UCSD-AML1 (cell line): Measurements from ENCODE around the gene MYRIP.

Source experiments
- DNase-seq: peaks from one replicate; lab custom pipeline; 2025; ENCODE audit not compliant: unreplicated experiment; lab: John Stamatoyannopoulos, UW

MYRIP gene

DNA sequence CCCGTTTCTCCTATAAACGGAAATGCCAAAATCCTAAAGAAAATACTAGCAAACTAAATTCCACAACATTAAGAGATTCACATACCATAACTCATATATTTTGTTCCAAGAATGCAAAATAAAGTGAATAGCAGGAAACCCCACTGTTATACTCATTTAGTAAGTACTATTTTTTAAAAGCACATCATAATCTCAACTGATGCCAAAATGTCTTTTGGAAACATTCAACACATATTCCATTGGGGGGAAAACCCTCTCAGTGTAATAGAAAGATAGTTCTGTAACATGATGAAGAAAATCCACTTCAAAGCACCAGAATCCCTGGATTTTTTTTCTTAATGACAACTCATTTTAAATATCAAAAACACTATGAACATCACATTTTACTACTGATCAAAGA is 407.1 kb downstream of the MYRIP start:
- DNase-seq: no peak

DNA sequence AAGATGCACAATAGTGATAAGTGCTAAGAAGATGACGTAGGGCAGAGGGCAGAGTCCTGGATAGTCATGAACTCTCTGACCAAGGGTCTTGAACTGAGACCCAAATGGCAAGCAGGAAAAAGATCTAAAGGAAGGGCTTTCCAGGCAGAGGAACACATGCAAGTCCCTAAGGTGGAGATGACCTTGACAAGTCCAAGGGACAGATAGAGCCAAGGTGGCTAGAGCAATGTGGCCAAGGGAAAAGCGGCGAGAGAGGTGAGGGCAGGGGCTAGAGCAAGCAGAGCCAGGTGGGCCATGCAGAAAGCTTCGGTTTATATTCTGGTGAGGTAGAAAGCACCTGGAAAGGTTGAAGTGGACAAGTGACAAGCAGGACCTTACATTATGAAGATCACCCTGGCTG is 414.4 kb downstream of the MYRIP start:
- DNase-seq: no peak

DNA sequence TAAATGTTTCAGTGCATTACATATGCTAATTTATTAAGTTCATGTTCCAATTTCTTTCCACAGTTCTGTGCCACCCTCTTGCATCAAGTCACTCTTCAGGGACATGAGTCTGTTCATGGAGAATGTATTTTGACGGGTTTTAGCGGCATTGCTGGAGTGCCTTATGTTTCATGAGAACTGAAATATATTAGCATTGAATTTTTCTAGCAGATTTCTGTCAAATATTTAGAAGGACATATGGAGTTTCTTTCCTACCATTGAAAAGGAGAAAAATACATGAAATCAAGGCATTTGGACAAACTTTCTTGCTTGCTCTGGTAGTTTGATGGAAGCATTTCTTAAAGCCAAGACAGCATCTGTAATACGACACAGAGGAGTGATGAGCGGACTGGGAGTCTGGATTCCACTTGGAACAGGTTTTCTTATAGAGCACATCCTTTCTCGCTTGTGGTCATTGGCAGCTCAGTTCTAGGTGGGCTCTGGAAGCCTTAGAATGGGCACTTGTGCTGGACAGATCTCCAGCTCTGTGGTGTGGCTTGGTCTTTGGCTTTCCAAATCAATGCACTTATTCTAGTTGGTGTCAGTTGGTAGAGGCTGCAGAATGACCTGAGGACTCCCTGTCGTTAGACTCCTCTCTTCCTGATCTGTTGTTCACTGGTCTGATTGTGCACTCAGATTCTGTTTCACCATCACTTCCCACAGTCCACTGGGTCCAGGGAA is 415.5 kb downstream of the MYRIP start:
- no peak for DNase-seq

DNA sequence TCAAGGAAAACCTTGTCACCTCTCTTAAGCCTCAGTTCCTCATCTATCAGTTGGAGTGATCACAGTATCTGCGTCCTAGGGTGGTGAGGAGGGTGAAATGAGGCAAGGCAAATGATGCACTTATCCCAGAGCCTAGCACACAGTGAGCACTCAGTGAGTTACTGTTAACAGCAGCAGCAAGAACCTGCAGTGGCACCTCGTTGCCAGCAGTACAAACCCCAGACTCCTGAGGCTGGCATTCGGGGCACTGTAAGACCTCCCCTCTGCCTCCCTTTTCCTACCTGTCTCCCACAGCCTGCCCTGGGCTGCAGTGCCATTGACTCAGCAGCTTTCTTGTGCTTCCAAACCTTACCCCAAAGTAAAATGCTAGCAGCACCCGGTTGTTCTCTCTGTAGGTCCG is 417.2 kb downstream of the MYRIP start:
- DNase-seq: no peak

DNA sequence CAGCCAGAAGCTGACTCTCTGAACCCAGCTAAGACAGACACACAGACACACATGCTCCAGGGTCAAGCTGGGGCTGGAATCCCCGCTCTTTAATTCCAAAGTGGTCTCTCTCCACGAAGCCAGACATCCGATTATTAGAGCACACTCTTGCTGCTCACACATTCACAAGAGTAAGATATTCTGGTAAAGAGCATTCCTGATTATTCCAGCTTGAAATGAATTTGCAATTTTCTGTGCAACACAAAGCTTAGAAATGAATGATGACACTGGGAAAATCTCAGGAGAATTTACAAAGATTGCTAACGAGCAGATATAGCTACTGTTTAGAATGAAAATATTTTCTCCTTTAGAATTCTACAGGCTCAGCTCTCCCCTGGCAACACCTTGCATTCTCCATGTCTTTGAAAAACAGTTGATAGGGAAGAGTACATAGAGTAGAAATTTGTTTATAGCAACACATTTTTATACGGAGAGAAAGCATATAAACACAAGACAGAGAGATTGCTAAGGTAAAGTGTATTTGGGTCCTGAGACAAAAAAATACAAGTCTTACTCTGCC is 419.5 kb downstream of the MYRIP start:
- no peak for DNase-seq

DNA sequence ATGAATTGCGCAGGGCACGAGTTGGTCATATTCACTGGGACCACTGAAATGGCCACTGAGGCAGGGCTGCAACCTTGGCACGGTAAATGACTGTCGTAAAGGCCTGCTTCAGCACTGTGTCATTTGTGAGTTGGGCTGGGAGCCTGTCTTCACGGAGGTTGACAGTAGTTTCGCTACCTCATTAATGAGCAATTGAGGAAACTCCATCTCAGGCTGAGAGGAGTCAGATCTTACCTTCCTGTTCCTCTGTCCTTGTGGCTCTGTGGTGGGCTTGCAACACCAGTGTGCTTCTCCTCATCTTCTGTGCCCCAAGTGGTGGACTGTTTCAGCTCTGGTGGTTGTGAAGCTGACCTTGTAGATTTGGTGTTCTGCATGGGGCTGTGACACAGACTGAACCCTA is 420.0 kb downstream of the MYRIP start:
- no peak for DNase-seq

DNA sequence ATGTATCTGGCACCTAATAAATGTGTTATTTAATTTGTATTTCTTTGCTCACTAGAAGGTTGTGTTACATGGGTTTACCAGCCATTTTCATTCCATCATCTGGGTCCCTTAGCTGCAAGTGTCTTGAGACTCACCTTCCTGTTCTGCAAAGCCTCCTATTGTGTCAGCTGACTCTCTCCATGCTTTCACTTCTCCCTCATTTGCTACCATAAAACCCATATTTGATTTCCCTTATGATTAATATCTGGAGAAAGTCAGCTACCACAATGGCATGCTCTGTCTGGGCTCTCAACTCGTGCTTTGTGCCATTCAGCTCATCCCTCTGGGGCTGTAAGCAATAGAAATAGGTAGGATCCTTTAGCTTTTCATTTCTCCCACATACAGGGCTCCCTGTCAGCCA is 420.6 kb downstream of the MYRIP start:
- DNase-seq: no peak

DNA sequence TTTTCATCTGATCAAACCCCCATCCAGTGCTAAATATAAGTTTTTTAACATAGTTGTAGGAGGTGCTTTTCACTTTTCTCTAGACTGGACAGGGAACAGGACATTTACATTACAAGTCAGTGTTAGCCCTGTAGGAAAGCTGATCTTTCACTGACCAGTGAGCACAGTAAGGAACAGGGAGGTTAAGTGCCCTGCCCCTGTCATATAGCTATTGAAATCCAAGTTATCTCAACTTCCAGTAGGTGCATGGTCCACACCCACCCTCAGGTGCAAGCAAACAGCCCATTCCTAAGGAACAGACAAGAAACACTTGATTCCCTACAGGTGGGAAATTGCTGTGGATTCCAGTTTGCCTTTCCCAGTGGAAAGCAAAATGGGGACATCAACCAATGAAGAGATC is 421.0 kb downstream of the MYRIP start:
- DNase-seq: no peak

DNA sequence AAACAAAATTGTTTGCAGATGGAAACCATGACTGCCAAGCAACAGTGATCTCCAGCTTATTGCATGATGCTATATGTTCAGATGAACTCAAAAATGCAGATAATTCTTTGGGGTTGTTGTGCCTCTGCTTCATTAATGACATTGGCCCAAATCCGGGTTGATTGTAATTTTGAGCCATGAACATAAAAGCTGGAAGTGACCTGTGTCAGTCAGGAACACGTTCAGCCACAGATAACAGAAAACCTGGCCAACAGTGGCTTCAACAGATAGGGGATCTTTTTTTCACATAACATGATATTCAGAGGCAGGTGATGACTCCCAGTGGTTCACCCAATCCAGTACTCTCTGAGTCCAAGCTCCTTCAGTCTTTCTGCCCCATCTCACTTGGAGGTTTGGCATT is 423.2 kb downstream of the MYRIP start:
- no peak for DNase-seq

DNA sequence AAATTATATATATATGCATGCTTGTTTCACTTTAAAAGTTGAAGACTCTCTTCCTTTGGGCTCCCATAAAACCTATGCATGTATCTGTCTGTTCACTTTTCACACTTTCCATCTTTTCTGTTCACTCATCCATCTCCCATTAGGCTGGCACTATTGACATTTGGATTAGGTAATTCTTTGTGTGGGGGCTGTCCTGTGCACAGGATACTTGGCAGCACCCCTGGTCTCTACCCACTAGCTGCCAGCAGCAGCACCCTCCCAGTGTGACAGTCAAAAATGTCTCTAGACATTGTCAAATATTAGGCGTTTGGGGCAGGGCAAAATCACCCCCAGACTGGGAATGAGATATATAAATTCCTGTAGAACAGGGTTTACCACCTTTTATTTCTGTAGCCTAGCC is 427.8 kb downstream of the MYRIP start:
- DNase-seq: no peak

DNA sequence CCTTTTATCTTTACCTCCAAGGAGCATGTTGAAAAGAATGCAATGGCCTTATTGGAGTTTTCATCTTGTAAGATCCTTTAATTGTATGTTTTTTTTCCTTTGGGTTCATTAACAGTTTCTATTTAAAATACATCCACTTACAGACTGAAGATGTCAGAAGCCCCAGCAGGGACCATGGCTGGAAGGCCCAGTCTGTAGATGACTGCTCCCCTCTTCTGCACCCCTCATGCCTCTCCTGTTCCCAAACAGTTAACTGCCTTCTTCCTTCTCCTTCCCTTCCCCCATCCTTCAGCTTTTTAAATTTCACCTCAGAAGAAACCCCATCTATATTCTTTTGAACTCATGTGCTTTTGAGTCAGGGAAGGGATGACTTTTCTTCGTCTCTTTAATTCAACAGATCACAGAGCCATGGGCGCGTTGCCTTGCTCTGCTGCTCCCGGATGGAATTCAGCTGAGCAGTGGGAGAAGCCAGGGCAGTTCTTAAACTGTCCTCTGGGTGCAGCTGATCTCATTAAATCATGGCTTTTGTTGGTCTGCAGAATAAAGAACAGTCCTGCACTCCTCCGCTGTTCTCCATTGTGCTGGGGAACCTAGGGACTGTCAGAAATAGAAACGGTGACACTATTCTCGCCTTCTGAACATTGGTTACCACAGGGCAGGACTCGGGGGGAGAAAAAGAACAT is 428.6 kb downstream of the MYRIP start:
- no peak for DNase-seq

DNA sequence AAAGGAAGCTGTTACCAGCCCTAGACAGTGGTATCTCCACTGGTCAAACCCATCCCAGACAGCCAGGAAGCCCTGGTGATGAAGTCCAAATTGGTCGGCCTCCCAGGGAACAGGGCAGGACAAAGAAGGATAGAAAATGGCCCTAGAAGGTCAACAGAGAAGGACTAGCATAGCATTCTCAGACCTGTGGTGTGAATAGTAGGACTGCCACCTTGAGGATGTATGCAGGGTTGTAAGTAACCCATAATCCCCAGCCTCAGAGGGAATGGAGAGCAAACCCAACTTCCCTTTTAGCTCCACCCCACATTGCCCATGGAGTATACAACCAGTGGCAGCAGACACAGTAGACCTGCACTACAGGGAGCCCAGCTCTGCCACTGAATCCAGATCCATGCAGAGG is 431.5 kb downstream of the MYRIP start:
- no peak for DNase-seq

DNA sequence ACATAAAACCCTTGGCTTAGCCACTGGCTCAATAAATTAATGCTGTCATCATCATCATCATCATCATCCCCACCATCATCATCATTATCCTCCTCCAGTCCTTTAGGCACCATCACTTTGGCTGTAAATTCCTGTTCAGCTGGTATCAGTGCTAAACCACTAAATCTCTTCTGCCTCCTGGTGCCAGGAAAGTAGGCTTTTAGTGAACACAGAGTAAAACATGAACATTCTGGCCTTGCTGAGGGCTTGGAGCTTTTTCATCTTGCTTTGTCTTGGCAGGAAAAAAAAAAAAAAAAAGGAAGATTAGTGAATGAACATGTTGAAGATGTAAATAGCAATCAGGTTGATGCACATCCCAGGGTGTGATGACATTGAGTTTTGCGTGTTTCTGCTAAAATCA is 432.8 kb downstream of the MYRIP start:
- no peak for DNase-seq

DNA sequence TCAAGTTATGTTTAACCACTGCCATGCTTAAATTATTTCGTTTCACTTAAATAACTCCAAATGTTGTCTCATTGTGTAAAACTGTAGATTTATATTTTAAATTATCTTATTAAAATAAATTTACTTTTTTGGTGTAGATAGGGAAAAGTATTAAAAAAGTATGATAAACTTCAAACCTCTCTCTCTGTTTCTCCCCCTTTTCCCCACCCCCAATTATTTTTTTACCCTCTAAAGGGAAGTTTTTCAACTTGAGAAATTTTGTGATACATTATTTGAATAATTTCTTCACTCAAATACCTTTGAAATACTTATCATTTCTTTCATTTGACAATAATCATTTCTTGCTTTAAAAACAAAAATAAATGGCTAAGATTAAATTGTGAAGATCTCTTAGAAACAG is 433.2 kb downstream of the MYRIP start:
- DNase-seq: no peak

DNA sequence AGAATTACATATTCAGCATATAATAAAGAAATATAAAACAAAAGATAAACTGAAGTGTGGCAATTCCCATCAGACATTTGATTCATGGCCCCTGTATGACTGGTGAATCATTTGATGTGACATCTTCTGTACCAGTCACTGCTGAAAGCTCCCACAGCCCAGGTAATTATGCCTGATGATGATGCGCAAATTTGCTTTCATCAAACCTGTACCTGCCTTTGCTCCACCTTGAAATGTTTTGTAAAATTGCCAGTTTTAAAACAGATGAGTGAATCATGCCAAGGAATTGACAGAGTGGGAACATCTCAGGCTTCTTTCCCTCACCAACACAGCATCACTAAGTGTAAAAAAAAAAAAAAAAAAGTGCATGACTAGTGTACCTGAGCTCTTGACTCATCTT is 433.6 kb downstream of the MYRIP start:
- no peak for DNase-seq

DNA sequence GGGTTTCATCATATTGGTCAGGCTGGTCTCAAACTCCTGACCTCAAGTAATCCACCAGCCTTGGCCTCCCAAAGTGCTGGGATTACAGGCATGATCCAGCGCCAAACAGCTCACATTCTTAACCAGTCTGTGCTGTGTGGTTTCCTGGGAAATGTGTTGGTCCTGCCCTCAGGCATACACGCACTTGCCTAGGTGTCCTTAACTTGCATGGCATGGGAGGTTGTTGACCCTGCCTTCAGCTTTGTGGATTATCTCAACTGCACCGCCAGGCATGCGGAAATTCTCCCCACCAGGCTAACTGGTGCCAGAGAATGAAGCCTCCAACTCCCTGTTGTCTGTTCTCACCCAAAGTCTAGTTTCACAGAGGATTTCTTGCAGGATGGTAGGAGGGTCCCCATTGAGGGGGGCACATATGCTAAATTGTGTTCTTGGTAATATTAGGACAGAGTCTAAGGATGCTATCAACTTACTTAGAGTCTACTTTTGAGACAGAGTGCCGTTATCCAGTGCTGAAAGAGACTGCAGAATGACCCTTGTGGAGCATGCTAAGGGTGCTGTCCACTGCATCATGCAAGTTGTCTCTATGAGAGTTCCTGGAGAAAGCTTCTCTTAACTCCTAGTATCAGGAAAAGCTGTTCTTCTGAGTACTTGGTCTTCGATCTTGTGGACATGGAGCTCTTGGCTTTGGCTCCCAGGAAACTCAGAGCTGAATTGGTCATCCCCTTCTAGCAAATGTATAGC is 438.5 kb downstream of the MYRIP start:
- no peak for DNase-seq

DNA sequence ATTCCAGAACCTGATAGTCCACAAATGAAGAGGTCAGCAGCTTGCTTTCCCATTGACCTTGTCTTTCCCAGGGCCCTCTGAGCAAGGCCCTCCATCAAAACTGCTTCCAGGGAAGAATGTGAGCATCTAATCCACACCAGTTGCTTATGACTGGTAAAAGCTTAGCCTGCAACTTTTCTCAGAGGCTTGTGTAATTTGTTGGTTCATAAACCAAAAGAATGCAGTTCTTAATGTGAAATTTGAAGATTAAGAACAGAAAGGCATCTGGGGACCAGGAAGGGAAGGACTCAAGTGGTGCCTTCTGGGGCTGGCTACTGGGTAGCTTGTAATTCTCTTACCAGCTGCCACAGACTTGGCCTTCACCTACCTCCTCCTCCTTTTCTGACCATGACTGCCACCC is 439.2 kb downstream of the MYRIP start:
- DNase-seq: no peak

DNA sequence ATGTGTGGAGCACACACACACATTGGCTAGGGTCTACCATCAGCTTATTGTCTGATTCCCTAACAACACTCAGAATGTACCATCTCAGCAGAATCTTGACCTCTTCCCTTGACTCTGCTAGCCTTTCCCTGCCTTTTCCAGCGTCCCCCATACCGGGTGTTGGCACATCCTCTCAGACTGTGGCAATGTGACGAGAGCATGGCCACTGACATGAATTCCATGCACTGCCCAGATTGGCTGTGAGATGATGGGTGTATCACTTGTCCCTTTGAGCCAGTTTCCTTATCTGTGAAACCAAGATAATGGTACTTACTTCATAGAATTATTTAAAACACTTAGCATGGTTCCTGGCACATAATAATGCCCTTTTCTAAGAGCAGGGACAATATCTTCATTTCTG is 439.8 kb downstream of the MYRIP start:
- no peak for DNase-seq

DNA sequence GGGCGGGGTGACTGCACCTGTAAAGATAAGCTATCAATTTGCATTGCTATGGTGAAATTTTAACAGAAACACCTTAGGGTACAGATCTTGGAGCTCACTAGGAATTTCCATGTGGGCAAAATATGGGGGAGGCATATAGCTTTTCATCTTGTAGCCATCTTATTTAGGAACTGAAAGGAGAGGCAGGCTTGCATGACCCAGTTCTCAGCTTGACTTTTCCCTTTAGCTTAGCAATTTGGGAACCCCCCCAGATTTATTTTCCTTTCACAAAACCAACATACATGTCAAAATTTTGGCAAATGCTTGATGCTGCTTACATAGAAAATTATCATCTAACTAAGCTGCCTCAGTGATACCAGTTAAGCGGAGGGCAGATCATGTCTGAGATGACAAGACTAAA is 445.1 kb downstream of the MYRIP start:
- DNase-seq: no peak

DNA sequence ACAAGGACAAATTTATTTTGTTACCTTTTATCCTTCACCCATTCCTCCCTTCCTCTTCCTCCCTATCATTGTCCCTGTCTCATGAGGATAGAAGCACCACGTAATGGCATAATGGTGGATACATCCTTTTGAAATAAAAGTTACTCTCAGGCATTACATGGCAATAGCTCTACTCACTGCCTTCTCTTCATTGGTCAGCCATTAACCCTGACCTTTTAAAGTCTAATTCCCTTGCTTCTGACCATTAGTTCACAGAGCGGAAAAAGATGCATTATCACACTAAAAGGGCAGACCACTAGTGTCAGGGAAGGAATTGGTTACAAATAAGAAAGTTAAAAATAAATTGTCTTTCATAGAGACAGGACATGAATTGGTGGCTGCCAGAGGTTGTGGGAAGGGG is 445.5 kb downstream of the MYRIP start:
- no peak for DNase-seq

DNA sequence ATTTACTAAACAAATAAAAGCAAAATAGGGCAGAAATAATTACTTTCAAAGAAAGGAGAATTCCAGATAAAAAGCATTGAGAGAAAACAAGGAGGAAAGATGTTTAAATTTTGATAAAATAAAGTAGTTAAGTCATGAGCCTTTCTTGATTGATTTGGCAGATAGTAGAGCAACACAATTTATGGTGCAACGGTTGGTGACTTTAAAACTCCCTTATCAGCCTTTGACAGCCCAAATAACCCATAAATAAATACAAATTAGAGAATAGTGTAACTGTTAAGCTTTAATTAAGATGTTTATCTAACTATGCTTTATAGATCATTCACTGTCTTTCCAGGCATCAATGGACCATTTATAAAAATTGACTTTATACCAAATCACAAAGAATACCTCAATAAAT is 446.1 kb downstream of the MYRIP start:
- DNase-seq: no peak

DNA sequence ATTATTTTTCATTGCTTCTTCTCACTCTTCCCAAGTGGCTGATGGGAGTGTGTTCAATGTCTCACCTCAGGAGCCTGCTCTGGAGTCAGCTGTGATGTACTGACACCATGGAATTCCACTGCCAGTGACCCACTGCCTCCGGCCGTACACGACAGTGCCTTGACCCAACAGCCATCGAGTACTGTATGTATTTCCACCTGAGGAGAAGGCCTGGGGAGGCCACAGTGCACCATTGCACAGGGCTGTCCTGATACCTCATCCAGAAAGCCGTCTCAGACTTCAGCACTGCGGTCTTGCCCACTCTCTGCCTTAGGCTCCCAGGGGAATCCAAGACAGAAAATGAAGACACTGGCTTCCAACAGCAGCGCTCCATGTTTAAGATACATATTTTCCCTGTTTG is 448.7 kb downstream of the MYRIP start:
- DNase-seq: no peak
